Ascending aorta (tissue), 2 donors: Measurements from ENCODE around the gene GSS. TPM values are rescaled to one million over a fixed set of nuclear protein-coding genes. Genes with fewer than 3 reads are reported as not detected.

ENCODE experiments used
- DNase-seq, 2 donors: peaks; one replicate each; pipeline ENCODE4 v3.0.0-alpha.2; 2019; ENCODE audit warnings: low spot score in 2 of 2
- H3K27ac ChIP-seq, 2 donors: fragments of 200-600 bp; sonication (generic); one replicate each; pipeline ENCODE4 v1.5.1; 2016 to 2017; ENCODE audit warnings: mild to moderate bottlenecking in 1 of 2
- H3K27me3 ChIP-seq: fragments of 200-600 bp; sonication (generic); one replicate; pipeline ENCODE4 v1.5.1; 2017
- H3K36me3 ChIP-seq, 2 donors: fragments of 200-600 bp; sonication (generic); one replicate each; pipeline ENCODE4 v1.5.1; 2016
- H3K4me1 ChIP-seq, 2 donors: fragments of 200-600 bp; sonication (generic); one replicate each; pipeline ENCODE4 v1.5.1; 2016 to 2017; ENCODE audit warnings: mild to moderate bottlenecking in 1 of 2
- H3K4me3 ChIP-seq, 2 donors: fragments of 200-600 bp; sonication (generic); one replicate each; pipeline ENCODE4 v1.5.1; 2016 to 2017; ENCODE audit warnings: mild to moderate bottlenecking in 1 of 2
- H3K9me3 ChIP-seq, 2 donors: fragments of 200-600 bp; sonication (generic); one replicate each; pipeline ENCODE4 v1.5.1; 2016
- CTCF ChIP-seq, 3 experiments: fragments of 200-600 bp in 2 of 3; fragments of 450-650 bp in 1 of 3; sonication (generic) in 2 of 3; IDR thresholded peaks; one replicate each; pipeline ENCODE4 v1.5.1; 2016 to 2019; ENCODE audit warnings: antibody characterized with exemption in 3 of 3, mild to moderate bottlenecking in 1 of 3, moderate library complexity in 1 of 3
- intact Hi-C: fragments of 100-400 bp; cut with DNase I; formaldehyde crosslinking; loops from one replicate; pipeline ENCODE4 v1.15.1; 2023
- total RNA-seq: library from RNA; depleted of rRNA; stranded (reverse); fragments of >200 nt; gene quantifications from one replicate; pipeline ENCODE4 v1.1.0, GENCODE V29; 2016

The GSS gene
- total RNA-seq, 1 donor from 2014 or later, result 40.7 TPM

GRCh38 chr20:34978092-34978744 lies 22.6 kb upstream of the GSS start:
- no peak for TF ChIP-seq CTCF (IDR thresholded peaks at IDR 0.05)
- intact Hi-C loops, result no loop called here
- Histone ChIP-seq H3K9me3 (no peaks in the 10 kb centered on the region), H3K4me3 (no peak overlapping the region), H3K27me3 (no peaks in the 10 kb centered on the region), H3K36me3 (no peaks in the 10 kb centered on the region), H3K4me1 (no peaks in the 10 kb centered on the region), H3K27ac (no peak overlapping the region)
- no peak for DNase-seq

GRCh38 chr20:34977365-34978091 lies 21.9 kb upstream of the GSS start:
- no peak overlapping the region for H3K27ac ChIP-seq

GRCh38 chr20:34976286-34976685 lies 20.7 kb upstream of the GSS start:
- Histone ChIP-seq H3K9me3 (no peaks in the 10 kb centered on the region), H3K27me3 (no peaks in the 10 kb centered on the region), H3K4me1 (no peaks in the 10 kb centered on the region), H3K27ac (no peak overlapping the region), H3K4me3 (no peak overlapping the region), H3K36me3 (no peaks in the 10 kb centered on the region)
- TF ChIP-seq CTCF (IDR thresholded peaks at IDR 0.05), result no peak
- intact Hi-C loops, result no loop called here
- no peak for DNase-seq

More at GRCh38 chr20:34977365-34978091, 21.9 kb upstream of the GSS start:
- no peak for DNase-seq
- Histone ChIP-seq H3K4me1 (no peaks in the 10 kb centered on the region), H3K4me3 (no peak overlapping the region), H3K36me3 (no peaks in the 10 kb centered on the region), H3K27me3 (no peaks in the 10 kb centered on the region), H3K9me3 (no peaks in the 10 kb centered on the region)
- TF ChIP-seq CTCF (IDR thresholded peaks at IDR 0.05), result no peak
- intact Hi-C loops, result no loop called here

GRCh38 chr20:34974246-34974645 lies 18.6 kb upstream of the GSS start:
- Histone ChIP-seq H3K27me3 (no peaks in the 10 kb centered on the region), H3K4me1 (no peaks in the 10 kb centered on the region), H3K36me3 (no peaks in the 10 kb centered on the region), H3K4me3 (no peak overlapping the region), H3K27ac (no peak overlapping the region), H3K9me3 (no peaks in the 10 kb centered on the region)
- intact Hi-C loops, result no loop called here
- no peak for TF ChIP-seq CTCF (IDR thresholded peaks at IDR 0.05)
- no peak for DNase-seq

GRCh38 chr20:34971561-34972235 lies 16.1 kb upstream of the GSS start:
- Histone ChIP-seq H3K4me3 (no peak overlapping the region), H3K4me1 (no peaks in the 10 kb centered on the region), H3K36me3 (no peaks in the 10 kb centered on the region), H3K9me3 (no peaks in the 10 kb centered on the region), H3K27me3 (no peaks in the 10 kb centered on the region), H3K27ac (no peak overlapping the region)
- TF ChIP-seq CTCF (IDR thresholded peaks at IDR 0.05), result no peak
- intact Hi-C loops, result no loop called here
- DNase-seq, result no peak
